ENCODE measurements around the gene ZNF736. TPM values are rescaled to one million over a fixed set of nuclear protein-coding genes. Genes with fewer than 3 reads are reported as not detected.

Gene ZNF736
- total and polyA plus RNA-seq, 2 of the 4 experiments (the other 2 are of a cell fraction): 1.9 to 8.1 TPM

DNA sequence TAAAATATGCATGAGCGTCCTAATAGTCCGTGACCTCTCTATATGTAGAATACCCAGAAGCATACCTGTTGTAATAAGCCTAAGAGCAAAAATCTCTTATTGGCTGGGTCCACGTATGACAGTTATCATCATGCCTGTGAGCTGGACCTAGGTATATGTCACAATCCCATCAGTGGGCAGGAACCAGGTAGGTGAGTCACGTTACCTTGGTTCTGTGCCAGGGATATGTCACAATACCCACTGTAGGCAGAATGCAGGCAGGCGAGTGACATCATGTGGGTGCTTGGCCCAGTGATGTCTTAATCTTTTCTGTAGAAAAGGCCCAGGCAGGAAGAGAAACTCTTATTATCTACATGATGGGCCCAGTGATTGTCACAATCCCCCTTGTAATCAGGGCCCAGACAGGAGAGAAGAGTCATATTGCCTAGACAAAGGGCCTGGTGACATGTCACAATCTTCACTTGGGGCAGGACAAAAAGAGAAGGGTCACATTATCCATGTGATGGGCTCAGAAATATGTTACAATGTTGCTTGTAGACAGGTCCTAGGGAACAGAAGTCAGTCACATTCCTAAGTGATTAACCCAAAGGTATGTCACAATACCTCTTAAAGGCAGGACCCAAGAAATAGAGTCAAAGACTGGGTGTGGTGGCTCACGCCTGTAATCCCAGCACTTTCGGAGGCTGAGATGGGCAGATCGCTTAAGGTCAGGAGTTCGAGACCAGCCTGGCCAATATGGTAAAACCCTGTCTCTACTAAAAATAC lies 12.9 kb upstream of the ZNF736 start:
- dilution Hi-C loops (cut with HindIII; ENCODE audit: low sequenced_read_pairs, unreplicated experiment): no loop called here
- Histone ChIP-seq H3K23ac (ENCODE audit: low read depth, low read length) (no peak overlapping the region), H3K9ac (ENCODE audit: low read depth, low read length) (no peak overlapping the region), H4K8ac (ENCODE audit: low read depth in 2 of 2, low read length in 2 of 2) (no peak overlapping the region), H2BK5ac (ENCODE audit: low read depth, low read length, poor library complexity, severe bottlenecking) (no peak overlapping the region), H2BK15ac (ENCODE audit: low read depth, low read length) (no peak overlapping the region), H3K56ac (ENCODE audit: extremely low read depth, insufficient read depth, low read length) (no peak overlapping the region), H4K91ac (ENCODE audit: insufficient read depth, low read depth, low read length) (no peak overlapping the region), H3K79me1 (ENCODE audit: low read depth in 1 of 2, low read length in 2 of 2) (no peaks in the 10 kb centered on the region), H3K27me3 (ENCODE audit: control insufficient read depth, insufficient read depth, low read length) (no peaks in the 10 kb centered on the region), H3K9me3 (ENCODE audit: control insufficient read depth, insufficient read depth, low read length) (0 out of 2 replicates have a peak, but pooled peaks cover 2% of the 10 kb centered on the region), H3K4ac (ENCODE audit: low read depth, low read length) (no peak overlapping the region), H2BK120ac (ENCODE audit: low read depth, low read length) (no peak overlapping the region), H2BK20ac (ENCODE audit: low read depth, low read length) (no peak overlapping the region), H3K27ac (ENCODE audit: insufficient read depth, low read length) (no peak overlapping the region), H3K14ac (replicated peaks; ENCODE audit: low read depth, low read length) (no peak overlapping the region), H2AK9ac (replicated peaks; ENCODE audit: low read depth, low read length, poor library complexity) (no peak overlapping the region), H4K5ac (ENCODE audit: low read depth, low read length) (no peak overlapping the region), H4K20me1 (ENCODE audit: insufficient read depth, low read length) (no peaks in the 10 kb centered on the region), H3K18ac (ENCODE audit: low read depth, low read length) (no peak overlapping the region), H2AK5ac (ENCODE audit: low read depth, low read length) (no peak overlapping the region), H3K9me1 (ENCODE audit: insufficient read depth, low read length) (no peaks in the 10 kb centered on the region), H2AFZ (replicated peaks; ENCODE audit: low read length, poor library complexity) (no peak overlapping the region), H3K36me3 (ENCODE audit: control insufficient read depth, insufficient read depth, low read length) (no peaks in the 10 kb centered on the region), H3K4me1 (ENCODE audit: control insufficient read depth, insufficient read depth, low read length) (no peaks in the 10 kb centered on the region), H3K4me2 (ENCODE audit: low read depth, low read length) (no peak overlapping the region), H3K4me3 (ENCODE audit: insufficient read depth, low read depth, low read length) (no peak overlapping the region)
- BruUV-seq (replicated peaks): no TSS peak
- DNase-seq: no peak
- intact Hi-C loops (cut with micrococcal nuclease): no loop called here
- in situ Hi-C loops (cut with MboI; ENCODE audit: low sequenced_read_pairs): no loop called here
- TF ChIP-seq NFE2L2 (IDR thresholded peaks at IDR 0.05; ENCODE audit: low read depth, low read length) (no peak), BHLHE40 (IDR thresholded peaks at IDR 0.05; ENCODE audit: low read depth, low read length) (no peak), CEBPB (IDR thresholded peaks at IDR 0.05; ENCODE audit: low read depth, low read length) (0 out of 2 replicates have a peak, but pooled peaks have one; percentile 7), MAFK (IDR thresholded peaks at IDR 0.05; ENCODE audit: low read depth, low read length) (no peak), FOS (IDR thresholded peaks at IDR 0.05; ENCODE audit: low read depth, low read length) (no peak)
- no peak for ATAC-seq (ENCODE audit: low read depth)
- POLR2A ChIA-PET (ENCODE audit: unreplicated experiment): no interaction called here
- 57% methylated on average over 1 of the region's 9 CpGs; no CpG with 5 or more reads in 1 of the 2 experiments for WGBS, 2 experiments (ENCODE audit: extremely low coverage in 2 of 2, insufficient read length in 1 of 2)
- CTCF ChIA-PET: no interaction called here
